Endothelial cell (in vitro differentiated cells): ENCODE data around the gene CEP295NL. TPM values are rescaled to one million over a fixed set of nuclear protein-coding genes. Genes with fewer than 3 reads are reported as not detected.
A peak's percentile ranks its signal among the peaks of the same experiment; 100 is the strongest.

Experiments used
- DNase-seq: peaks from one replicate; pipeline ENCODE4 v3.0.0; 2021; ENCODE audit warnings: low spot score
- H3K27ac Mint-ChIP-seq: one replicate; pipeline ENCODE4 v1.8.0; 2021; ENCODE audit warnings: mixed read lengths, inconsistent platforms; ENCODE audit not compliant: unreplicated experiment
- H3K27me3 Mint-ChIP-seq: one replicate; pipeline ENCODE4 v1.8.0; 2021; ENCODE audit warnings: mild to moderate bottlenecking, moderate library complexity, mixed read lengths, inconsistent platforms; ENCODE audit not compliant: unreplicated experiment
- H3K36me3 Mint-ChIP-seq: one replicate; pipeline ENCODE4 v1.8.0; 2021; ENCODE audit warnings: mild to moderate bottlenecking, low read depth, mixed read lengths, inconsistent platforms; ENCODE audit not compliant: unreplicated experiment
- H3K4me1 Mint-ChIP-seq: one replicate; pipeline ENCODE4 v1.8.0; 2021; ENCODE audit warnings: mild to moderate bottlenecking, mixed read lengths, inconsistent platforms; ENCODE audit not compliant: unreplicated experiment
- H3K4me3 Mint-ChIP-seq: one replicate; pipeline ENCODE4 v1.8.0; 2021; ENCODE audit warnings: mild to moderate bottlenecking, mixed read lengths, inconsistent platforms; ENCODE audit not compliant: unreplicated experiment
- H3K9me3 Mint-ChIP-seq: one replicate; pipeline ENCODE4 v1.8.0; 2021; ENCODE audit warnings: mixed read lengths, inconsistent platforms; ENCODE audit not compliant: unreplicated experiment
- CTCF ChIP-seq: fragments of 200-600 bp; sonication (generic); IDR thresholded peaks from one replicate; pipeline ENCODE4 v1.5.0; 2021; ENCODE audit warnings: antibody characterized with exemption; ENCODE audit not compliant: unreplicated experiment
- long read RNA-seq: library from polyadenylated mRNA; unstranded; transcript quantifications from one replicate; pipeline ENCODE4 v2.0.0, GENCODE V29; 2020; ENCODE audit not compliant: unreplicated experiment
- total RNA-seq: library from RNA; stranded (reverse); fragmentation: NEBNext Ultra II Directional; extraction: Animal tissue kit (Norgen Biotek cat#: 25700); gene quantifications from one replicate; pipeline ENCODE4 v1.2.1, GENCODE V29; 2021; ENCODE audit not compliant: unreplicated experiment

The CEP295NL gene
- total RNA-seq = 1.4 TPM
- long read RNA-seq = 0 reads

GRCh38 chr17:78903101-78903779 lies at the start of gene CEP295NL:
Gene CEP295NL, minus strand, starts transcription at chr17:78903201. Its CDS starts 1,373 bp downstream, at chr17:78901828.
- Mint-ChIP-seq H3K4me3 (no peak within 1 kb of the TSS), H3K27ac (peak within 1 kb of the TSS; percentile 36), H3K36me3 (no peaks in the 10 kb centered on the region), H3K4me1 (peaks cover 2% of the 10 kb centered on the region), H3K9me3 (no peaks in the 10 kb centered on the region), H3K27me3 (peaks cover 2% of the 10 kb centered on the region)
- no peak for TF ChIP-seq CTCF
- no peak for DNase-seq

- no peak for TF ChIP-seq CTCF
- Mint-ChIP-seq H3K4me1 (peaks cover 3% of the 10 kb centered on the region), H3K4me3 (no peak overlapping the region), H3K36me3 (no peaks in the 10 kb centered on the region), H3K27ac (no peak overlapping the region), H3K9me3 (no peaks in the 10 kb centered on the region), H3K27me3 (peaks cover 7% of the 10 kb centered on the region)
- no peak for DNase-seq
Observed at GRCh38 chr17:78952706-78953105, 49.7 kb upstream of the CEP295NL start.

- no peak for DNase-seq
- no peak overlapping the region for H3K27ac Mint-ChIP-seq
- no peak for TF ChIP-seq CTCF
- no peaks in the 10 kb centered on the region for H3K36me3 Mint-ChIP-seq
- H3K4me1 Mint-ChIP-seq = peaks cover 3% of the 10 kb centered on the region
- H3K9me3 Mint-ChIP-seq = no peaks in the 10 kb centered on the region
- H3K4me3 Mint-ChIP-seq = no peak overlapping the region
- H3K27me3 Mint-ChIP-seq = peaks cover 7% of the 10 kb centered on the region
Observed at GRCh38 chr17:78951967-78952551, 49.1 kb upstream of the CEP295NL start.

- no peak for DNase-seq
- peaks cover 8% of the 10 kb centered on the region for H3K27me3 Mint-ChIP-seq
- H3K9me3 Mint-ChIP-seq = no peaks in the 10 kb centered on the region
- no peak overlapping the region for H3K27ac Mint-ChIP-seq
- TF ChIP-seq CTCF = no peak
- H3K36me3 Mint-ChIP-seq = no peaks in the 10 kb centered on the region
- H3K4me3 Mint-ChIP-seq = no peak overlapping the region
- H3K4me1 Mint-ChIP-seq = peaks cover 3% of the 10 kb centered on the region
Observed at GRCh38 chr17:78950870-78951269, 47.9 kb upstream of the CEP295NL start.
